Keratinocyte (primary cell): Measurements from ENCODE around the gene CACUL1. TPM values are rescaled to one million over a fixed set of nuclear protein-coding genes. Genes with fewer than 3 reads are reported as not detected.

Experiments
- DNase-seq: peaks from one replicate; pipeline ENCODE4 v3.0.0-alpha.2; 2011; ENCODE audit warnings: low read depth, missing footprints, low spot score
- FAIRE-seq: peaks from 2 replicates; lab custom pipeline; 2011; peaks lifted over from hg19 to GRCh38; lab: Jason Lieb, UNC
- H2AFZ ChIP-seq: 2 replicates; pipeline ENCODE4 v1.6.0; 2012; ENCODE audit warnings: low read length, control low read depth, inconsistent platforms; ENCODE audit not compliant: control insufficient read depth
- H3K27ac ChIP-seq: 2 replicates; pipeline ENCODE4 v1.5.1; 2011; ENCODE audit warnings: low read length; ENCODE audit not compliant: control insufficient read depth, insufficient read depth
- H3K27me3 ChIP-seq: 3 replicates; pipeline ENCODE4 v1.6.0; 2011; ENCODE audit warnings: low read length; ENCODE audit not compliant: control insufficient read depth, insufficient read depth; ENCODE audit errors: extremely low read depth
- H3K36me3 ChIP-seq, 2 experiments: 2 replicates in 1 of 2; 3 replicates in 1 of 2; pipeline ENCODE4 v1.5.1; 2011; ENCODE audit warnings: low read length in 2 of 2, mild to moderate bottlenecking in 1 of 2; ENCODE audit not compliant: control insufficient read depth in 2 of 2, insufficient read depth in 2 of 2; ENCODE audit errors: extremely low read depth in 1 of 2
- H3K4me1 ChIP-seq: 3 replicates; pipeline ENCODE4 v1.5.1; 2011; ENCODE audit warnings: low read length; ENCODE audit not compliant: control insufficient read depth, insufficient read depth; ENCODE audit errors: extremely low read depth
- H3K4me2 ChIP-seq: 3 replicates; pipeline ENCODE4 v1.6.0; 2011; ENCODE audit warnings: low read depth, low read length; ENCODE audit not compliant: control insufficient read depth, insufficient read depth; ENCODE audit errors: extremely low read depth
- H3K4me3 ChIP-seq, 3 experiments: fragments of 200-600 bp in 1 of 3; sonication (generic) in 1 of 3; 2 replicates in 2 of 3; 3 replicates in 1 of 3; pipeline ENCODE4 v1.5.1; 2011 to 2016; ENCODE audit warnings: low read length in 3 of 3, mild to moderate bottlenecking in 3 of 3, control low read depth in 2 of 3, inconsistent platforms in 1 of 3, low read depth in 1 of 3, mixed read lengths in 1 of 3, mixed run types in 1 of 3, moderate library complexity in 1 of 3; ENCODE audit not compliant: control insufficient read depth in 2 of 3, insufficient read depth in 2 of 3; ENCODE audit errors: extremely low read depth in 1 of 3
- H3K79me2 ChIP-seq: 2 replicates; pipeline ENCODE4 v1.6.0; 2012; ENCODE audit warnings: low read length; ENCODE audit not compliant: control insufficient read depth, insufficient read depth
- H3K9ac ChIP-seq: 3 replicates; pipeline ENCODE4 v1.6.0; 2011; ENCODE audit warnings: low read length; ENCODE audit not compliant: control insufficient read depth, insufficient read depth; ENCODE audit errors: extremely low read depth
- H3K9me1 ChIP-seq: 3 replicates; pipeline ENCODE4 v1.6.0; 2011; ENCODE audit warnings: low read length; ENCODE audit not compliant: control insufficient read depth, insufficient read depth; ENCODE audit errors: extremely low read depth
- H3K9me3 ChIP-seq: 2 replicates; pipeline ENCODE4 v1.5.1; 2012; ENCODE audit warnings: low read depth, low read length; ENCODE audit not compliant: control insufficient read depth
- H4K20me1 ChIP-seq: 3 replicates; pipeline ENCODE4 v1.6.0; 2011; ENCODE audit warnings: low read length; ENCODE audit not compliant: control insufficient read depth, insufficient read depth; ENCODE audit errors: extremely low read depth
- EZH2 ChIP-seq: IDR thresholded peaks from one replicate; pipeline ENCODE4 v1.6.1; 2012; ENCODE audit warnings: inconsistent platforms, mild to moderate bottlenecking, low read length, moderate library complexity
- dilution Hi-C: fragments of 300-500 bp; cut with MboI; formaldehyde crosslinking; loops from one replicate; pipeline ENCODE4 v1.7.0; 2020; ENCODE audit warnings: low sequenced_read_pairs; ENCODE audit not compliant: extremely low pct_ligation_motif_present
- polyA plus RNA-seq, 5 experiments: library from polyadenylated mRNA; depleted of rRNA in 3 of 5; stranded (reverse) in 3 of 5; stranded (forward) in 1 of 5; unstranded in 1 of 5; fragments of >200 nt; gene quantifications; 1 replicate in 1 of 5; 2 replicates in 3 of 5; 3 replicates in 1 of 5; pipeline versions ENCODE4 v1.2.1 to v1.2.3, GENCODE V29; 2011 to 2012; ENCODE audit warnings: missing spikeins in 2 of 5, low read depth in 1 of 5, low replicate concordance in 1 of 5
- TF ChIP-seq, protein P1 (sequence below), 3 experiments: IDR thresholded peaks in 1 of 3; conservative IDR thresholded peaks in 1 of 3; optimal IDR thresholded peaks in 1 of 3; 2 replicates in 2 of 3; 3 replicates in 1 of 3; pipeline versions ENCODE3 to v1.5.1; 2011; ENCODE audit warnings: low read length in 3 of 3, mild to moderate bottlenecking in 3 of 3, moderate library complexity in 2 of 3, control low read depth in 1 of 3, inconsistent platforms in 1 of 3; ENCODE audit not compliant: insufficient read depth in 2 of 3; ENCODE audit errors: extremely low read depth in 1 of 3

CACUL1 gene
- polyA plus RNA-seq, 1 donor (not counting 4 experiments of a cell fraction or from before 2014, with no cell fraction given), result 36.5 TPM

DNA sequence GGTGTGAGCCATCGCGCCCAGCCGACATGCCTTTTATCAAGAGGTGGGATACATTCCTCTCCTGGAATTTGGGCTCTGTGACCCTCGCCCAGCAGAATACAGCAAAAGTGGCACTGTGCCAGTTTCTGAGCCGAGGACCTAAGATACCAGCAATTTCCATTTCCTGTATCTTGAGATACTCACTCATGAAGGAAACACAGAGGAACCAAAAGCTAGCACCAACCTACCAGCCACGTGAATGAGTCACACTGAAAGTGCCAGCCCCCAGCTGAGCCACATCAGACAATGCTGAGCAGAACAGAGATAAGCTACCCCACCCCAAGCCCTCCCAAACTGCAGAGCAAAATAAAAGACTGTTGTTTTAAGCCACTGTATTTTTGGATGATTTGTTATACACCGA is 56.3 kb downstream of the CACUL1 start:
- Histone ChIP-seq H3K4me3 (no peak overlapping the region), H3K4me1 (peaks cover 9% of the 10 kb centered on the region), H4K20me1 (no peaks in the 10 kb centered on the region), H3K9me3 (no peaks in the 10 kb centered on the region), H2AFZ (no peak overlapping the region), H3K79me2 (peaks cover 4% of the 10 kb centered on the region), H3K27me3 (no peaks in the 10 kb centered on the region), H3K27ac (no peak overlapping the region), H3K4me2 (no peak overlapping the region), H3K9ac (no peak overlapping the region), H3K9me1 (no peaks in the 10 kb centered on the region), H3K36me3 (peaks cover 6 to 11% of the 10 kb centered on the region in 2 experiments)
- DNase-seq (no peak), FAIRE-seq (peak; percentile 73)
- dilution Hi-C loops, result no loop called here
- TF ChIP-seq, protein P1, sequence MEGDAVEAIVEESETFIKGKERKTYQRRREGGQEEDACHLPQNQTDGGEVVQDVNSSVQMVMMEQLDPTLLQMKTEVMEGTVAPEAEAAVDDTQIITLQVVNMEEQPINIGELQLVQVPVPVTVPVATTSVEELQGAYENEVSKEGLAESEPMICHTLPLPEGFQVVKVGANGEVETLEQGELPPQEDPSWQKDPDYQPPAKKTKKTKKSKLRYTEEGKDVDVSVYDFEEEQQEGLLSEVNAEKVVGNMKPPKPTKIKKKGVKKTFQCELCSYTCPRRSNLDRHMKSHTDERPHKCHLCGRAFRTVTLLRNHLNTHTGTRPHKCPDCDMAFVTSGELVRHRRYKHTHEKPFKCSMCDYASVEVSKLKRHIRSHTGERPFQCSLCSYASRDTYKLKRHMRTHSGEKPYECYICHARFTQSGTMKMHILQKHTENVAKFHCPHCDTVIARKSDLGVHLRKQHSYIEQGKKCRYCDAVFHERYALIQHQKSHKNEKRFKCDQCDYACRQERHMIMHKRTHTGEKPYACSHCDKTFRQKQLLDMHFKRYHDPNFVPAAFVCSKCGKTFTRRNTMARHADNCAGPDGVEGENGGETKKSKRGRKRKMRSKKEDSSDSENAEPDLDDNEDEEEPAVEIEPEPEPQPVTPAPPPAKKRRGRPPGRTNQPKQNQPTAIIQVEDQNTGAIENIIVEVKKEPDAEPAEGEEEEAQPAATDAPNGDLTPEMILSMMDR (optimal IDR thresholded peaks at IDR 0.05 in 1 of 3, IDR thresholded peaks at IDR 0.05 in 1 of 3, conservative IDR thresholded peaks at IDR 0.05 in 1 of 3; ENCODE audit: extremely low read depth in 1 of 3, insufficient read depth in 2 of 3, low read length in 3 of 3), result no peak
- TF ChIP-seq EZH2, result no peak

DNA sequence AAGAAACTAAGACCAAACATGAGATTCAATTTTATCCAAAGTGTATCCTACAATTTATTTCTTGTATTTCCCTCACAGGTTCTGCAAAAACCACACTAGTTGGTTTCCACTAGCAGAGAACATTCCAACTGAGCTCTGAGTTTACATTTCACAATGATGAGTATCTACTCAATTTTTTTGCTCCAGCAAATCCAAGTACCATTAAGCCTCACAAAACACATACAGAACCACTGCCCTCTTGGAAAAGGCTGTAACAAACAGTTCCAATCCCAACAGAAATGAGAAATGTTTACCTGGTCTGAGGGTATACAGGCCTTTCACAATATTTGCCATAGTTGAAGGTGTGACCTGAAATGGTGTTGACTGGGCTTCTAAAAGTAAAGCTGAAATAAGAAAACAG is 59.9 kb downstream of the CACUL1 start:
- dilution Hi-C loops, result no loop called here

More for the DNA sequence above, 59.9 kb downstream of the CACUL1 start:
- Histone ChIP-seq H3K79me2 (peaks cover 6% of the 10 kb centered on the region), H3K36me3 (peaks cover 2 to 9% of the 10 kb centered on the region in 2 experiments), H3K27ac (no peak overlapping the region), H3K9ac (no peak overlapping the region), H3K4me3 (no peak overlapping the region), H2AFZ (no peak overlapping the region), H3K4me2 (no peak overlapping the region), H3K9me3 (no peaks in the 10 kb centered on the region), H3K4me1 (peaks cover 17% of the 10 kb centered on the region), H3K27me3 (no peaks in the 10 kb centered on the region), H3K9me1 (no peaks in the 10 kb centered on the region), H4K20me1 (no peaks in the 10 kb centered on the region)
- no peak for TF ChIP-seq EZH2
- TF ChIP-seq, protein P1 (optimal IDR thresholded peaks at IDR 0.05 in 1 of 3, IDR thresholded peaks at IDR 0.05 in 1 of 3, conservative IDR thresholded peaks at IDR 0.05 in 1 of 3; ENCODE audit: extremely low read depth in 1 of 3, insufficient read depth in 2 of 3, low read length in 3 of 3), result no peak
- no peak for FAIRE-seq
- DNase-seq, result no peak
